ENCODE measurements around the gene PRRX2.

Gene PRRX2

DNA sequence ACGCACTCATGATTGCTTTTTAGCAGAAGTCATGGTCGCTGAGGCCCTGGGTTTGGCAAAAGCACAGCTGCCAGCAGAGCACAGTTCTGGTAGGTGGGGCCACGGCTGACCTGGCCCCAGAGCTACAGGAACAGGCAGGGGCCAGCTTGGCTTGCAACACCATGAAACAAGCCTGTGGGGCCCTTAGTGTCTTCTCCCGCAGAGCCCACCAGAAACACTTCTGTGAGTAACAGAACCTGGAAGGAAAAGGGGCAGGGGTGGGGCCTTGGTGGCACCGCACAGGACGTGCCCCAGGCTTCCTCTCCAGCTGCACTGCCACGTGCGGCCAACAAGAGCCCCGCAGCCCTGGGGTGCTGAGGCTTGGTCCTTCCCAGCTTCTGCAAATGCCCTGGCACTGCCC lies 28.3 kb upstream of the PRRX2 start:
- no peak for DNase-seq

- no peak for DNase-seq
Observed at GRCh38 chr9:129637673-129638439, 27.6 kb upstream of the PRRX2 start.

GRCh38 chr9:129639034-129639630 lies 26.3 kb upstream of the PRRX2 start:
- DNase-seq = no peak

DNA sequence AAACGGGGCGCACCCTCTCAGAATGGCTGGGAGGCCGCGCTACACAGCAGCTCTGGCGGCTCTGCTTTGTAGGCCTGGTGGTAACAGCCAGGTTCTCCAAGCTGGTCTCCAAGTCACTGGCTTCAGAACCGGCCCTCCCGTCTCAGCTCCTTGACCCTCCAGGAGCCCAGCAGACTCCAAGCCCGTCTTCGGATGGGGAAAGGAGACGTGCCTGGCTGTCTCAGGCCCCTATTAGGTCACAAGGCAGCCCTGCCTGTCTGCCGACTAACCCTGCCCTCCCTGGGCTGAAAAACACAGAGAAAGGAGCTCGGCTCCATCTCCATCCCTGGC lies 25.7 kb upstream of the PRRX2 start:
- DNase-seq = no peak

DNA sequence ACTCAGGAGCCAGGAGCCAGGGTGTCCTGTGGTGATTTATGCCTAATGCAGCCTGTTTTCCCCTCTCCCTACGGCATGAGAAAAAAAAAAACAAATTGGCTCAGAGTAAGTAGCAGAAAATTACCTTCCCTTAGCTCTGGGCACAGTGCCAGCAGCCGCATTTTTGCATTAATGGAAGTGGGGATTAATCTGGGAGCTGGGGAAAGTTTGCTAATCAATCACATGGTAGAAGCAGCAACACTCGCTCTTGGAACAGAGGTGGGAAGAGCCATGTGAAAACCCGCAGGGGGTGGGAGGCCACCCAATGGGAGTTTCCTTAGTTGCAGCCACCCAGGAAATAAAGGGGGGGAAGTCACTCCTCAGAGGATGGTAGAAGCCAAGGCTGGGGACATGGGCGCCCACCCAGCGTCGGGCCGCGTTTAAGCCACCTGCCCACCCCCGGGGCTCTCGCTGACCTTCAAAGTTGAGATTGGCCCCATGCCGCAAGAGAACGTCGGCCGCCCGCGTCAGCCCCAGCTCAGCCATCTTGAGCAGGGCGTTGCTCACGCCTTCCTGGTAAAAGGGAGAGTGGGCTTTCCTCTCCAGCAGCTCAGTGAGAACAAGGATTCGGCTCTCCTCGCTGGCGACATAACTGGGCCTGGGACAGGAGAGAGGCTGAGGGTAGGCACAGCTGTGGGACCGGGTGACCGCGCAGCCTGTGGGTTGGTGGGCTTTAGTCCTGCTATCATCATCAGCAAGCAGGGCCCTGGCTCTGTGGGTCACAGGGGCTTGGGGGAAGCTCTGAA lies 25.2 kb upstream of the PRRX2 start:
- no peak for DNase-seq

DNA sequence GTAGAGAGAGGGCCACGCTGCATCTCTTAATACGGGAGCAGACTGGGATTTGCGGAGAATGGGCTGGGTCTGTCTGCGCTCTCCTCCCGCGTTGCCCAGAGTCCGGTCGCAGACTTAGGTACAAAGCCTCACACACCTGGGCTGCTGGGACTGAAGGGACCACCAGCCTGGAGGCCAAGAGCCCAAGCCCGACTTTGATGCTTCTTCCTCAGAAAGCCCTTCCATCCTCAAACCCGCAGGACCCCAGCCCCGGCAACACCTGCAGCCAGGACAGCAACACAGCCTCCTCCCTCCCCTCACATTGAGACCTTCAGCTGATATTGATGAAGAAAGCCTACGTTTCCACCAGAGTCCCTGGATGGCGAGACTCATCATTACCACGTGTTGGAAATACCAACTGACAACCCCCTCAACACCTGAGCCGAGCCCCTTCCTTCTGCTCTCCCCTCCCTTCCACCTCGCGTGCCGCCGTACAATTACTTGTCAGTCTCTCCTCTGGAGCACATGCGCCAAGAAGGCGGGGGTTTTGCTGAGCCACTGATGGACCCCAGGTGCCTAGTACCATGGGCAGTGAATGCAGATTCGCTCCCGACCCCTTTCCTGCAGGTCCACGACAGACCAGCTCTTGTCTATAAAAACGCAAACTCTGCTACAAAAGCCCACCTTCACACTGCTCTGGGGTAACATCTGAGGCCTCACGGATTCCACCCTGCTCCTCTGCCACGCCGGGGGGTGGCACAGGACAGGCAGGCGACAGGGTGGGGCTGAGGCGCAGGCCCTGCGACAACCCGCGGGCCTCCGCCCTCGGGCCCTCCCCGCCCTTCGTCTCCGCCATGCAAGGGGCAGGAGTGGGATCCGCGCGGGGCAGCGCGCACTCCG lies 24.3 kb upstream of the PRRX2 start:
- peak; percentile 32 for DNase-seq

- DNase-seq = peak; percentile 97
Observed at GRCh38 chr9:129641750-129642585, 23.5 kb upstream of the PRRX2 start, which contains the start of gene ASB6. ASB6 (minus strand) TSS chr9:129642151; CDS start chr9:129641999, 152 bp downstream.

DNA sequence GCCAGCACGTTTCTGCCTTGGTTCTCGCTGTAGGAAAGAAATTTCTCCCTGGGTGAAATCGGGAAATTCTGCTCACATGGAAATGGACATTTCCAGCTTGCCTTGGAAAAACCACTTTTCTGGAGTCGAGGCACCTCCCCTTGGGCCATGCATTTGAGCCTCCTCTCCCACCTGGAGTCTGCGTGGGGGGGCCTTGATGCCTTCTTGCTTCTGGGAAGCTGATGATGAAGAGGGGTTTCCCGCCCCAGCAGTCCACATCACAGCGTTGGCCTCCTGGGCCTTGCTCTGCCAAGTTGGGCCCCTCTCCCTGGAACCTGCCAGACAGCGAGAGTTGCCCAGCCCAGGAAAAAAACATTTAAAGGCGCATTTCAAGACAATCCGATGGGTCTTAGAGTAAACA lies 21.7 kb upstream of the PRRX2 start:
- no peak for DNase-seq

- no peak for DNase-seq
Observed at GRCh38 chr9:129644365-129644764, 21.1 kb upstream of the PRRX2 start.

GRCh38 chr9:129644902-129645301 lies 20.5 kb upstream of the PRRX2 start:
- DNase-seq = no peak

- no peak for DNase-seq
Observed at GRCh38 chr9:129646252-129646651, 19.2 kb upstream of the PRRX2 start.

DNA sequence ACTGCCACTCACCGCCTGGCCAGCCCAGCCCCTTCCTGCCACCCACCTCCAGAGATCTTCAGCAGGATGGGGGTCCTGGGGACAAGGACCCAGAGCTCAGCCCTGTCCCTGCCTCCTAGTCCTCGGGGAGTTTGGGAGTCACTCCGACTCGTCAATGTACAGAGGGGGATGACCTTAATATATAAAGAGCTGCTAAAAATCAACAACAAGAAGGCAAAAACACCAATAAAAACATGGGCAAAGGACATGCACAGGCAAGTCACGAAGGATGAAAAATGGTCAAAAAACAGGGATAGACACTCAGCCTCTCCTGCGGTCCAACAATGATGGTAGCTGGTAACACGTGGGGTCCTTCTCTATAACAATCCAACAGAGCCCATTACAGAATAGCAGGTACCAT lies 18.8 kb upstream of the PRRX2 start:
- no peak for DNase-seq

- no peak for DNase-seq
Observed at GRCh38 chr9:129647635-129648034, 17.8 kb upstream of the PRRX2 start.

DNA sequence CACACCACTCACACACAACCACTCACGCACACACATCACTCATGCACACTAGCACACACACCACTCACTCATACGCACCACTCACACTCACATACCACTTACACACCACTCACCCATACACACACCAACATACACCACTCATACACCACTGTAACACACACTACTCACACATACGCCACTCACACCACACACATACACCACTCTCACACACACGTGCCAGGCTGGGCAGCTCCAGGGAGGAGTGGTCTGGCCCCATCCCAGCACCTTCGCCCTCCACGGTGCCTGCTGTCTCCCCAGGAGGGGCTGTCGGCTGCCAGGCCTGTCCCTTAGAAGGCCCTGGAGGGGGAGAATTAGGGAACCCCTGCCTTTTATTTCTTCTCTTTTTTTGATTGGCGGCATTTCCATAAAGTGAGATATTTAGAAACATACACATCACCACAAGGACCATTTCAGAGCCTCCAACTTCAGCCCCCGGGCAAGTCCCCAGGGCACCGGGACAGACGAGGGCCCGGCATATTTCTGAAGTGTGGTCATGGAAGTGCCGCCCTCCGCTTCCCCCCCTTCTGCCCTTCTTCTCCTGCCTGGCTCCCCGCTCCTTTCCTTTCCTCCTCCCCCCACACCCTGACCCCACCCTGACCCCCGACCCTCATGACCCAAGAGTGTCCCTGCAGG lies 17.2 kb upstream of the PRRX2 start:
- DNase-seq = no peak

DNA sequence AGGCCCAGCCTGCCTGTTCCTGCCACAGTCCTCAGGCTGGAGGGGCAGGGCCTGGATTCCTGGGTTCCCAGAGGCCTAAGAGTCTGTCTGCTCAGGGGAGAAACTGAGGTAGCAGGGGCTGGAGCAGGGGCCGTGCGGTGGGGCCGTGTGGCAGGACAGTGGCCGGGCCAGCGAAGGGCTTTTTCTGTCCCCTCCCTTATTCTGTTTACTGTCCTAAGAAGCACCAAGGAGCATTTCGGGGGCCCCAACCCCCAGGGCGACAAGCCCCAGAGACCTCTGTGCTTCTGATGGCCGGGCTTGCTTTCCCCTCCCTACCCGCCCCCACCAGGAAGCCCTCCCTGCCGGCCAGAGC lies 16.7 kb upstream of the PRRX2 start:
- DNase-seq = no peak

DNA sequence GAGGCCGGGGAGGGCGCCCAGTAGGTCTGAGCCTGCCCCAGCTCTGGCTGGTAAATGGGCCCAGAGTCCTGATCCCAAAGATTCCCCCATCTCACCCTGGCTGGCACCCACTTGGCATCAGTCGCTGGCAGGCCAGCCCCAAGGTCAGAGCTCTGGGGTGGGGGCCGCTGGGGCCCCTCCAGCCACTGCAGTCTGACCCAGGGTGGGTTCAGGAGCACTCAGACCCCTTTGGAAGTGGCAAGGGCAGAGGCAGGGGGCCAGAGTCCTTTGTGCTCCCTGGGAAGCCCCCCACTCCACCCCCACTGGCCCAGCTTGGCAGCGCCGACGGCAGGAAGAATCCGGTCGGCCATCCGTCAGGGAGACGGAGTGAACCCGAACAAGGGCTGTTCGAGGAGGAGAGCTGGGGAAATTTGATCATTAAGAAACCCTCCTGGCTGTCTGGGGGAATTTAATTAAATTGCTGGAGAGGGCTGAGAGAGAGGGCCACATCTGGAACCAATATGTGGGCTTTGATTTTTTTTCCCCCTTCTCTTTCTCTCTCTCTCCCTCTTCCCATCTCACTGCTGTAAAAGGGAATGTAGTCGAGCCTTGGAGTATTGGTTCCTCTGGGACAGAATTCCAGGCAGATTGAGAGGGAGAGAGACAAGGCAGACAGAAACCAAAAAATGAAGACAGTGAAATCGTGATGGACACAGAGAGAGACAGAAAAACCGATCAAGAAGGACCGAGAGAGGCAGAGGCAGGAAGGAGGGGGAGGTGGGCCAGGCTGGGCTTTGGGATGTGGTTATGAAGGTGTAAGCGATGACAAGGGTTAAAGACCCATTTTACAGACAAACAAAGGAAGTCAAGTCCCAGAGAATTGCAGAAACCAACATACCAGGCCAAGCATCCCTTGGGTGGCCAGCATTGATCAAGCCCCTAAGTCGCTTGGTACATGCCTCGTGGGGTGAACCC lies 15.4 kb upstream of the PRRX2 start:
- no peak for DNase-seq

GRCh38 chr9:129650680-129651235 lies 14.7 kb upstream of the PRRX2 start:
- DNase-seq = no peak

- DNase-seq = no peak
Observed at GRCh38 chr9:129653823-129654553, 11.5 kb upstream of the PRRX2 start.

DNA sequence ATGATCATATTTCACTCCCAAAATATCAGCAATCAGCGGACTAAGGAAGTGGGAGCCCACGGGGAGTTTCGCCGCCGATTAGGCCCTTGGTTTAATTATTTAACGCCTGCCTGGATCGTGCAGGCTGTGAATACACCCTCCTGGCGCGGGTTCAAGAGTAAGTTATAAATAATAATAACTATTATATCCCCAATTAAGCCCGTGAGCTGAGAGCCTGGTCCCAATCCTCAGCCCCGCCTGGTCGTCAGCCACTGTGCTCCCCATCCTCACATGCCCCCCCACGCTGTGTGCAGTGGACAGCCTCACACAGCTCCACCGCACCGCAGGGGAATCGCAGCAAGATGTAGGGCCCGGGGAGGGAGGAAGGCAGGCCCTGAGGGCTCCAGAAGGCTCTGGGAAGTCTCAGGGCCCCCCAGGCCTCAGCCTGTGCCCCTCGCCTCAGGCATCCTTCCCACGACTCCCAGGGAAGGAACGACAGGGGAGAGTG lies 10.8 kb upstream of the PRRX2 start:
- no peak for DNase-seq
